Measurements from ENCODE around the gene TAF3.
A peak's percentile ranks its signal among the peaks of the same experiment; 100 is the strongest.

The TAF3 gene

GRCh38 chr10:7787150-7787856 lies 31.0 kb upstream of the TAF3 start:
- no peak for TF ChIP-seq CTCF (conservative IDR thresholded peaks at IDR 0.05; ENCODE audit: low read depth)
- DNase-seq (ENCODE audit: low spot score), result peak; percentile 42
- POLR2A ChIA-PET (ENCODE audit: low non-redundant PET), result interaction anchor here (0.6 to 2.7 kb wide), 2 partner anchors 29 to 30 kb away, joined by 4 to 16 read pairs; partner anchors contain the start of gene TAF3
- CTCF ChIA-PET, result no interaction called here
- H3K27ac ChIP-seq, result peak overlapping the region; percentile 80

DNA sequence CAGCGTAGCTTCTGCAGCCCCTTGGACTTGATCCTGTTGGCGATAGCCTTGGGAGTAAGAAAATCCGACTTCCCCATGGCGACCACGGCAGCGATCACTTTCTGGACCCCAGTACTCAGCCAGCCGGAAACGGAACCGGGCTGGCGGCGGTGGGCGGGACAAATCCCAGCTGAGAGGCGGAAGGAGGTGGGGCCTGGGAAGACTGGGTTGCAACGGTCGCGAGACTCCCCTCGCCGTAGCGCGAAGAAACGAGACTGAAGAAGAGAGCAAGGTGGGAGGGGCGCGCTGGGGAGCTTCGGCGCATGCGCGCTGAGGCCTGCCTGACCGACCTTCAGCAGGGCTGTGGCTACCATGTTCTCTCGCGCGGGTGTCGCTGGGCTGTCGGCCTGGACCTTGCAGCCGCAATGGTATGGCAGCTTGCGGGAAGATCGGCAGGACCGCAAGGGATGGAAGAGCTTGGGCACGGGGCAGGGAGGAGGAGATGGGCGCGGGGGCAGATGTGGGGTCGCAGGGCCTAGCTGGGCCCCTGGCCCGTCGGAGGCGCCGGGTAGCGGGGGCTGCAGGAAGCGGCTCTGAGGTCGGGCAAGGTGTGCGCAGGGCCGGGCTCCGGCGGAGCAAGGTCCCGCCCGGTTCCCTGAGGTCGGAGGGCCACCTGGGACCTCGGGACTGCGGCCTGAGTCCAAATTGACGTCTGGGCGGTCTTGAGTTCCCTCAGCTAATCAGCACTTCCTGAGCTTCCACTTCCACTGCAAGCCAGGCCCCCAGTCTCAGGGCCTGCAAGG lies 30.3 kb upstream of the TAF3 start, which contains the start of the genes ATP5F1C and KIN:
TSS of gene ATP5F1C (plus strand) at position 321 of the 782 bp plus-strand sequence. CDS start at position 352, 31 bp downstream.
TSS of gene KIN (minus strand) at position 137 of the 782 bp plus-strand sequence. CDS start at position 77, 60 bp downstream.
- peak; percentile 98 for DNase-seq (ENCODE audit: low spot score)
- ChIA-PET CTCF (interaction anchor here (0.7 to 0.8 kb wide), 2 partner anchors 84 to 429 kb away, joined by 3 to 4 read pairs; no protein-coding TSS in a partner anchor), POLR2A (ENCODE audit: low non-redundant PET) (interaction anchor here (0.6 to 2.7 kb wide), 2 partner anchors 28 to 29 kb away, joined by 4 to 16 read pairs; partner anchors contain the start of gene TAF3)
- TF ChIP-seq CTCF (conservative IDR thresholded peaks at IDR 0.05; ENCODE audit: low read depth), result no peak
- peak within 1 kb of the TSS; percentile 80 for H3K27ac ChIP-seq

DNA sequence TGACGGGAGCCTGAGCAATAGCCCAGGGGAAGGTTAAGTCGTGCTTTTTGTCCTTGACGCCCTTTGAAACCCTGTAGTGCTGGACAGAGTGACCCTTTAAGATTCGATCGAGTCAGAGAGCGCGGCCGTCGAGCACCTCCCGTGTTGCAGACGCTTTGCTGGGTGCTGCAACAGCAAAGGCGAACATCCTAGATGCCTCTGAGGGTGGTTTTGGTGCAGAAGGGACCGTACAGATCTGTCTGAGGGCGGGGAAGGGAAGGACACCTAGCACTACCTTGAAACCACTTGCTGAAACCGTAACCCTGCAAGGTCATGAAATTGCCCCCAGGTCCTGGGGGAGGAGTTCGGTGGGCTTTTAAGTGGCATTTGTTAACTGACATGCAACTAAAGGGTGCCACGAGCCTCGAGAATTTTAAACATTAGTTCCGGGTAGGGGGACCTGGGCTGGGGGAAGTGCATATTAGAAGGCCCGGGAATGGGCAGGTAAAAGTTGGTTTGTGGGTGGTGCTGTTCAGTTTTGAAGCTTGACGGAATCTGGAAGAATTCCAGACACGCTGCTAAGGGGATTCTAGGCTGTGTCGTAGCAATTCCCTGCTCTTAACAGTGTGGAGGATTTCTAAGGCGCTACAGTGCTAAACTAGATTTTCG lies 29.5 kb upstream of the TAF3 start:
- no peak for TF ChIP-seq CTCF (conservative IDR thresholded peaks at IDR 0.05; ENCODE audit: low read depth)
- peak overlapping the region; percentile 80 for H3K27ac ChIP-seq
- DNase-seq (ENCODE audit: low spot score), result peak; percentile 38
- ChIA-PET CTCF (interaction anchor here (0.7 to 0.8 kb wide), 2 partner anchors 83 to 428 kb away, joined by 3 to 4 read pairs; no protein-coding TSS in a partner anchor), POLR2A (ENCODE audit: low non-redundant PET) (interaction anchor here (2.7 kb wide), 1 partner anchor 29 kb away, joined by 16 read pairs; the partner anchor contains the start of gene TAF3)

DNA sequence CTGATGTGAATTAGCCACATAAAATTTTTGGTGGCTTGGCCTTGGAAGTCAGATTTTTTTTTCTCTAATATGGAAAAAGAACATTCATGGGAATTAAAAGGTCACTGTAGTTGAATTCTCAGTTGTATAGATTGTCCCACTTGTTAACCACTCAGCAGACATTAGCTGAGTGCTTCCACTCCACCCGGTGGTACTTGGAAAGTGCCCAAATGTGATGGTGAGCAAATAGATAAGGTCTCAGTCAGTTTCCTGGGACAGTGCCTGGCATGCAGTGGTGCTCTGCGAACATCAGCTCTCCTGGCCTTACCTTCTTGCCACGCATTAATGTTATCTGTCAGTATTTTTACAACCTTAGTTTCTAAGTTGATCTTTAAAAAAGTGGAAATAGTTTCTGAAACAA lies 28.9 kb upstream of the TAF3 start:
- CTCF ChIA-PET, result interaction anchor here (0.7 kb wide), 1 partner anchor 862 kb away, joined by 4 read pairs; no protein-coding TSS in a partner anchor
- POLR2A ChIA-PET (ENCODE audit: low non-redundant PET), result interaction anchor here (2.7 kb wide), 1 partner anchor 28 kb away, joined by 16 read pairs; the partner anchor contains the start of gene TAF3
- no peak for TF ChIP-seq CTCF (conservative IDR thresholded peaks at IDR 0.05; ENCODE audit: low read depth)
- no peak overlapping the region for H3K27ac ChIP-seq
- DNase-seq (ENCODE audit: low spot score), result peak; percentile 13

DNA sequence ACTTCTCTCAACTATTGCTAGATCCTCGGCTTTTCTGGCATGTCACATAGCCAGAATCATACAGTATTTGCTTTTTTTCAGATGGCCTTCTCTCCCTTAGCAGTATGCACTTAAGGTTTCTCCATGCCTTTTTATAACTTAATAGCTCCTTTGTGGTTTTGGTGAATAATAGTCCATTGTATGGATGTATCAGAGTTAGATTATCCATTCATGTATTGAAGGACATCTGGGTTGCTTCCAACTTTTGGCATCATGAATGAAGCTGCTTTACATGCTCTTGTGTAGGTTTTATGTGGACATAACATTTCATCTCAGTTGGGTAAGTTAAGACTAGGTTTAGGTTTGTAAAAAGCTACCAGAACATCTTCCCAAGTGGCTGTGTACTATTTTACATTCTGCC lies 25.8 kb upstream of the TAF3 start:
- ChIA-PET POLR2A (ENCODE audit: low non-redundant PET) (no interaction called here), CTCF (interaction anchor here (0.5 to 1.2 kb wide), 2 partner anchors 26 to 36 kb away, joined by 3 to 4 read pairs; partner anchors contain the start of gene TAF3)

More for the DNA sequence above, 25.8 kb upstream of the TAF3 start:
- DNase-seq (ENCODE audit: low spot score), result no peak
- no peak overlapping the region for H3K27ac ChIP-seq
- TF ChIP-seq CTCF (conservative IDR thresholded peaks at IDR 0.05; ENCODE audit: low read depth), result no peak

Data from RWPE1 (cell line).